HG03135 (cell line): ENCODE data around the gene MYH15.

ENCODE experiments used
- ATAC-seq: cut with Tn5 transposase; IDR thresholded peaks from one replicate; pipeline ENCODE4 v1.9.1; 2021; ENCODE audit warnings: mild to moderate bottlenecking, moderate library complexity; ENCODE audit not compliant: unreplicated experiment

MYH15 gene

DNA sequence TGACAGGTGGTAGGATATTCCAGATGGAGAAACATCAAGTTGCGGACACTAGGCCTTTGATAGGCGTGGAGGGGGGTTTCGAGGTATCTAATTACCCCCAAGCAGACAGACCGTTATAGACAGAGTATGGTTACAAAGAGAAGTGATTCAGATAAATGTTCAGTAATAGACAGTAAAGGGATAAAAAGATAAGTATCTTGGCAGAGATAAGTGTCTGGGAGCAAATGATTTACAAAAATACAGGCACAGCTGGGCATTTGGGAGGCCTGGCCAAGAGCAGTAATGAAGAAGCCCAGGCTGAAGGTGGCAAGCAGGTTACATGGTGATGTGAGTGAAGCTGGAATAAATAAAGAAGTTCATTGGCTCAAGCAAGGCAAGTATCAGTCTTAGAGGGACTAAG lies 659 bp upstream of the MYH15 start:
- ATAC-seq, result no peak

- no peak for ATAC-seq
These were observed 525 bp downstream of the MYH15 start for GRCh38 chr3:108509871-108510270.

DNA sequence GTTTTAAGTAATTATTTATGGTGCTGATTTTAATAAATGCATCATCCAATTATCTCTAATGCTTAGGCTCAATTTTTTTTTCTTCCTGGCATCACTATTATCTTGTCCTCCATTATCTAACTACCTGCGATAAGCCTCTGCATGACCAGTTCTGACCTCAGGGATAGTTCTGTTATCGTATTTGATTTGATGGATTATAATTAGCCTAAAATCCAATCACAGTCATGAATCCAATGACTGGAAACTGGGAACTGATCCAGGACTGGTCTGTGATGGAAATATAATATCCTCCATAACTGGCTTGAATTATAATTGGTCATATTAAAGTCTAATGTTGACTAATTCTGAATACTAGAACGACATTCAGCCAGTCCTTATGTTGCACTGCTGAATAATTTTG lies 1.1 kb downstream of the MYH15 start:
- no peak for ATAC-seq

DNA sequence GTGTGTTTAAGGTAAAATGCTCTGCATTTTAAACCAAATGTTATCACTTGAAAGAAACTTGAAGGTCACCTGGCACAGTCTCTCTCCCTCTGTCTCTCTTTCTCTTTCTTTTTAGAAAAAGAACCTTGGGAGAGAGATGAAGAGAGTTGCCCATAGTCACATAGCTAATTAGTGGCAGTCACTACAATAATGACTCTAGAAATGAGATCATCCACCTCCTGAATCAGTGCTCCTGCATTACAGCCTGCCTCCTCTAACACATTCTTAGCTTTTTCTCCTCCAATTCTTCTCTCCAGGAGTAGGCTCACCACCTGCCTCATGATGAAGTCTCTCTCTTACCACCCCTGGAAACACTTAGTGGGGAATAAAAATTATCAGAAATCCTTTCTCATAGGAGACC lies 2.5 kb downstream of the MYH15 start:
- ATAC-seq, result no peak

GRCh38 chr3:108505811-108506210 lies 4.6 kb downstream of the MYH15 start:
- no peak for ATAC-seq

DNA sequence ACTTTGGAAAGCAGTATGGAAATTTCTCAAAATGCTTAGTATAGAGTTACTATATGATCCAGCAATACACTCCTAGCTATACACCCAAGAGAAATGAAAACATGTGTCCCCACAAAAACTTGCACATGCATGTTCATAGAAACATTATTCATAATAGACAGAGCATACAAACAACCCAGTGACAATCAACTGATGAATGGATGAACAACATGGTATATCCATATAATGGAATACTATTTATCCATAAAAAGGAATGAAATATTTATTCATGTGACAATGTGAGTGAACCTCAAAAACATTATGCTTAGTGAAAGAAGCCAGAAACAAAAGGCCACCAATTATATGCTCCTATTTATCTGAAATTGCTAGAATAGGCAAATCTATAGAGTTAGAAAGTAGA lies 6.7 kb downstream of the MYH15 start:
- ATAC-seq, result no peak

DNA sequence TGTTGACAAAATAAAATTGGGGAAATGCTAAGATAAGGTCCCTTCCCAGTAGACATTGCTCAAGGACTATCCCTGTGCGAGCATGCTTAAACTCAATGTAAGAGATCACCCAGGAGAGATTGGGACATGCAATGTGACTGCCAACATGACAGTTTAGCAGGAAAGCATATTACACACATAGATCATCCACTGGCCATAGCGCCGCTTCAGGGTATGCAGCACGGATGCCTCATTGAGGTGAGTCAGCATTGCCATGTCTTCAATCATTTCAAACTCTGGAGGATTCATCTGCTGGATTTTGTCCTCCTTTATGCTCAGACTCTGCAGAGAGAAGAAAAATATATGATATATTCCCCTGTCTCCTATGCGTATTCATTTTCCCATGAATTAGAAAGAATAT lies 8.9 kb downstream of the MYH15 start:
- ATAC-seq, result no peak

- no peak for ATAC-seq
These were observed 9.7 kb downstream of the MYH15 start for GRCh38 chr3:108500728-108501127.

- ATAC-seq, result no peak
These were observed 13.1 kb downstream of the MYH15 start for GRCh38 chr3:108497271-108497670.

DNA sequence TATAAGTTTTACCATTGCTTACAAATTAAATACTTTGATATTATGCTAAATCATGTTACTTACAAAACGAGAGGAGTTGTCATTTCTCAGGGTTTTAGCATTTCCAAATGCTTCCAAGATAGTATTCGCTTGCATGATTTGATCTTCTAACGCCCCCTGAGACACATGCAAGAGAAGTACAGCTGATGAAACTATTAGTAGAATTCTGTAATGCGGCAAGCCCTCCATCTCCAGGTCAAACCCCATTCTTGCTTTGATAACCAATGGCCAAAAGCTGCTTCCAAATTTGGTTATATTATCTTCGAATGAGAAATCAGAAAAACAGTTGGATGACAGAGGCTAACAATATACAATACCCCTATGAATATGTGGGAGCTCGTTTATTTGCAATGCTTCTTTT lies 14.7 kb downstream of the MYH15 start:
- ATAC-seq, result no peak

DNA sequence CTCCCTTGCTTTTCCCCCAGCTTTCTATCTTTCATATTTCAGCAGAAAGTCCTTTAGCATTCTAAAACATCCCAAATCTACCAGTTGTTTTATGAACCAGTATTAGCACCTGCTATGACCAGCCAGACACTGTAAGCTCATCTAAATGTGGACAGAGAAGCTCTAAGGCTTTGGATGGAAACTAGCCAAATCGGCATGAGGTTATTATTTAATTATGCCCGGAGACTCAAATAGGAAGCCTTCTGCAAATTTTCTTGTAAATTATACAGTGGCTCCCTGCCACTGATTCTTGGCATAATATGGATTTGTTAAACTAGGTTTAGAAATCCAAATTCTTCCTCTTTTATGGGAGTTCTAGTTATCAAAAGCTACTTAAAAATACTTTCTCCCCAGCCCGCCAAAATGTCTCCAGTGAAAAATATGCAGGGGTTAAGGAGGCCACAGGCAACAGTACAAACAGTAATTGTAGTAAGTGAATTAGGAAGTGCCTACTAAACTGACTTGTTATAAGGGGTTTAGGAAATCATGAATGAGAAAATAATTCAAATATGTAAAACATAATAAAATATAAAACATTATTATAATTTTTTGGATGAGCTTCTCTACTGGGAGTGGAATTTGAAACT lies 15.4 kb downstream of the MYH15 start:
- ATAC-seq, result no peak

- no peak for ATAC-seq
These were observed 16.5 kb downstream of the MYH15 start for GRCh38 chr3:108493862-108494261.

DNA sequence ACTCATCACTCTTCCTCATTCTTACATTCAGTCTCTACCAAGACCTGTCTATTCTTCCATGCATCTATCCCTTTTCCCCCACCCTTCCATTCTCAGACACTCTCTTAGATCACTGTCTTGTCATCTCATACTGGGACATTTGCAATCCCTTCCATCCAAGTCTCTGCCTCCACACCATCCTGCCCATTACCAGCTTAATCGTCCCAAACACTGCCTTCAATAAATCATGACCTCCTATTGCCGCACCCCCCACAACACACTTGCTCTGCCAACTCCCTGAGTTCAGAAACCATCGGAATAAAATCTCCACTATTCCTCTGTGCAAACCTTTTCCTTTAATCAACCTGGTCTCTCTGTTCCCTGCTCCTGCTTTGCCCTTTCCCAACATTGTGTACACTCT lies 18.9 kb downstream of the MYH15 start:
- no peak for ATAC-seq

DNA sequence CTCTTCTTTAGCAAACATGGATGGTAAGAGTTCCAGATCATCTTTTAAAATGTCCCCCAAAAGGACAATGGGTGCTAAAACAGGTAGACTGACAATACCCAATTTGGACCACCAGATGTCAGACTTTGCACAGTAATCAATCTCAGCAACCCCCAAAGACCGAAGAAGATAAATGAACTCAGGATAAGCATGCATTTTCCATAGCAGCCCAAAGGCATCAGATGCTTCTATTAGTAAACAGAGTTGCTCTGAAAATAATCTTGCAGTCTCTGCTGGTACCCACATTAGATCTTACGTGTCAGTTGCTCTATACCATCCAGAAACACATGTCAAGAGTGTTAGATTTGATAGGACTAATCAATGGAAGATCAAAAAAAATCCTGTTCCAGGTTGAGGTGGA lies 20.6 kb downstream of the MYH15 start:
- peak; percentile 63 for ATAC-seq

DNA sequence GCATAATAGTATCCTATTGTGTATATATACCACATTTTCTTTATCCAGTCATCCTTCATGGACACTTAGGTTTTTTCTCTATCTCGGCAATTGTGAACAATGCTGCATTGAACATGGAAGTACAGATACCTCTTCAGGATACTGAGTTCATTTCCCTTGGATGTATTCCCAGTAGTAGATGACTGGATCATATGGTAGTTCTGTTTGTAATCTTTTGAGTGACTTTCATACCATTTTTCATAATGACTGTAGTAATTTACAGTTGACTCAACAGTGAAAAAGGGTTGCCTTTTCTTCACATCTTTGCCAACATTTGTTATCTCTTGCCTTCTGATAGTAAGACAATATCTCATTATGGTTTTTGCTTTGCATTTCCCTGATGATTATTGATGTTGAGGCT lies 21.8 kb downstream of the MYH15 start:
- ATAC-seq, result no peak

DNA sequence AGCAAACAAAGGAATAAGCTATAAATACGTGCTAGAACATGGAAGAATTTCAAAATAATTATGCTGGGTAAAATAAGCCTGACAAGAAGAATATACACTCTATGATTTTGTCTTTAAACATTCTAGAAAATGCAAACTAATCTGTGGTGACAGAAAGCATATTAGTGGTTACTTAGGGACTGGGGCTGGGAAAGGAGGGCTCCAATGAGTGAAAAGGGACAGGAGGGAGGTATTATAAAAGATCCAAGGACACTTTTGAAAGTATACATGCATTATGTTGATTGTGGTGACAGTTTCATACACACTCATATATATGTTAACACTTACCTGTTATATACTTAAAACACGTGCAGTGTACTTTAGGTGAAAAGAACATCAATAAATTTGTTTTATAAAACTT lies 23.0 kb downstream of the MYH15 start:
- no peak for ATAC-seq

DNA sequence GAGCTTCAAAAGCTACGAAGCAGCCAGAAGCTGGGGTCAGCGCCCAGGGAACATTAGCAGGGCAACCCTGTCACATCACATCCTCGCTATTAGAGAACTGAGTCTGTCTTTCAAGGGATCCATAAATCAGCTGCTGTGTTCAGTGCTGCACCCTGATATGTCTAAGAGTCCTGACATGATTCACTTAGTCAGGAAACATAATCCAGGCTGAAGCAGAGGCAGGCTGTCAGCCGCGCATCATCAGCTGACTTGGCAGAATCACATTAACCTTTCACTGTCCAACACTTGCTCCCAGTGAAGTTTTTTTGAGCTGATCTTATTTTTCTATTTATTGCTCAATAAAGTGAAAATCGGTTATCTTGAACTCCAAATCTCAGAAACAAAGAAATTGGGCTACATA lies 23.5 kb downstream of the MYH15 start:
- ATAC-seq, result no peak

DNA sequence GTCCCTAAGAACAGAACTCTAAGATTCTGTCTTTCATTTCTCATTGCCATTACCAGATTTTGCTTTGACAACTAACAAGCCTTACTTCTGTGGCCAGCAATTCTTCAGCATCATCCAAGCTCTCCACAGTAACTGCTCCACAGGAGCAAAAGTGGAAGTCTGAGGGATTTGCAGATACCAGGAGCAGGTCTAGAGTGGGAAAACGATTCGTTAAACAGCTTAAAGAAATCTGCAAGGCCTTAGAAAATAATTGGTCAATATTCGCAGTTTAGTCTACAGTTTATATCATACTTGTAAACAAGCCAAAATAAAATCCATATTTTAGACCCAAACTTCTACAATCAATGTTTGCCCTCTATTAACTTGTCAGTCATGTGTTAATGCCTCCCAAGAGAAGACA lies 24.1 kb downstream of the MYH15 start:
- no peak for ATAC-seq

- ATAC-seq, result no peak
These were observed 25.2 kb downstream of the MYH15 start for GRCh38 chr3:108485146-108485545.

- no peak for ATAC-seq
These were observed 31.2 kb downstream of the MYH15 start for GRCh38 chr3:108479224-108479623.

- no peak for ATAC-seq
These were observed 32.8 kb downstream of the MYH15 start for GRCh38 chr3:108477511-108478147.

- peak; percentile 64 for ATAC-seq
These were observed 35.1 kb downstream of the MYH15 start for GRCh38 chr3:108475220-108475782.

- no peak for ATAC-seq
These were observed 35.8 kb downstream of the MYH15 start for GRCh38 chr3:108474581-108474980.
